SK-N-MC (cell line): ENCODE results near the gene USP33.
"Not testable (repeated sequence)": the region's sequence is repeated elsewhere in the genome, so short reads cannot be mapped to it uniquely, and the experiment has no call there.

Experiments
- DNase-seq: peaks from one replicate; pipeline ENCODE4 v3.0.0-alpha.2; 2011; ENCODE audit warnings: low read depth, low spot score
- H3K27ac ChIP-seq: fragments of 200-600 bp; sonication (generic); 2 replicates; pipeline ENCODE4 v1.5.1; 2016; ENCODE audit warnings: mixed run types
- H3K36me3 ChIP-seq: fragments of 200-600 bp; sonication (generic); 2 replicates; pipeline ENCODE4 v1.6.1; 2017; ENCODE audit warnings: antibody characterized with exemption, low read length, mixed read lengths; ENCODE audit not compliant: insufficient read depth
- H3K4me3 ChIP-seq: fragments of 200-600 bp; sonication (generic); 2 replicates; pipeline ENCODE4 v1.5.1; 2016
- H3K9ac ChIP-seq: fragments of 200-600 bp; sonication (generic); 2 replicates; pipeline ENCODE4 v1.8.0; 2017; ENCODE audit warnings: mixed run types, mixed read lengths; ENCODE audit not compliant: insufficient read length
- H3K9me3 ChIP-seq: fragments of 200-600 bp; sonication (generic); 2 replicates; pipeline ENCODE4 v1.6.1; 2017; ENCODE audit warnings: low read depth, mild to moderate bottlenecking, antibody characterized with exemption, low read length, moderate library complexity, mixed read lengths
- EZH2 ChIP-seq: fragments of 200-600 bp; sonication (generic); IDR thresholded peaks from one replicate; pipeline ENCODE4 v1.6.1; 2017; ENCODE audit warnings: antibody characterized with exemption
- FOXP2 ChIP-seq: optimal IDR thresholded peaks from 2 replicates; pipeline ENCODE3; 2011; ENCODE audit warnings: mild to moderate bottlenecking, moderate library complexity; ENCODE audit not compliant: insufficient read depth; ENCODE audit errors: extremely low read length, control extremely low read depth
- POLR2AphosphoS5 ChIP-seq: IDR thresholded peaks from 2 replicates; pipeline ENCODE4 v1.6.1; 2012; ENCODE audit warnings: mild to moderate bottlenecking, low read depth, low read length, borderline replicate concordance

USP33 gene

DNA sequence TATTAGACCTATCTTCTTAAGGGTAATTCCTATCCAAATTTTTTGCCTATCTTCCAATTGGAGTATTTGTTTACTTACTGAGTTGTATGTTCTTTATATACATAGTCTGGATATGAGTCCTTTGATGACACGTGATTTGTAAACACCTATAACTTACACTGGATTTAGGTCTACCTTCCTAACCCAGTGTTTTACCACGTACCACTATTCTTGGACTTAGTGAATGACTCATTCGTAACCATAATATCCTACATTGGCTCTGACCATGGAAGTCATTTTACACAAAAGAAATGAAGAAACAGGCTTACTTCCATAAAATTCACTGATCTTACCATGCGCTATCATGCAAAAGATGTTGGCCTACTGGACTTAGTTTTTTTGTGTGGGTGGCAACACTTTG, 53.3 kb downstream of the USP33 start:
- DNase-seq = no peak
- Histone ChIP-seq H3K4me3 (no peak overlapping the region), H3K9ac (no peak overlapping the region), H3K36me3 (peaks cover 32% of the 10 kb centered on the region), H3K27ac (no peak overlapping the region), H3K9me3 (no peaks in the 10 kb centered on the region)
- TF ChIP-seq POLR2AphosphoS5 (no peak), FOXP2 (no peak), EZH2 (no peak)

DNA sequence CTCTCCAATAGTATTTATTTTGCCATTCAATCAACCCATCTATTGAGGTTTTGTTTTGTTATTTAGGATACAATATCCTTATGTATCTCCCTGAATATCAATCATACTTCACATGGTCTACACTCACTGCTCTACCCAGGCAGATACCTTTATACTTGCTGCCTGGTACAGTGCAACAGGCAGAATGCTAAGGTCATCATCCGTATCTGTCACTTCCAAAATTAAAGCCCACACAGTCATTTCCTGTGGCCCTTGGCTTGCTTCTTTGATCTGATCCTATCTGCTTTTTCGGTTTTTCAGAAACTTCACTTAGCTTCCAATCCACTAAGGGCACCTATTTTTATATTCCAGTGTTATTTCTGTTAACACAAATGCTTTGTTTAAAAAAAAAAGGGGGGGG, 54.9 kb downstream of the USP33 start:
- H3K36me3 ChIP-seq = peaks cover 18% of the 10 kb centered on the region
- 0 out of 2 replicates have a peak overlapping the region, but pooled peaks have one; percentile 3 for H3K27ac ChIP-seq
- no peak for DNase-seq
- no peak overlapping the region for H3K4me3 ChIP-seq
- TF ChIP-seq EZH2 (no peak), POLR2AphosphoS5 (no peak), FOXP2 (no peak)
- H3K9ac ChIP-seq = no peak overlapping the region
- H3K9me3 ChIP-seq = no peaks in the 10 kb centered on the region

DNA sequence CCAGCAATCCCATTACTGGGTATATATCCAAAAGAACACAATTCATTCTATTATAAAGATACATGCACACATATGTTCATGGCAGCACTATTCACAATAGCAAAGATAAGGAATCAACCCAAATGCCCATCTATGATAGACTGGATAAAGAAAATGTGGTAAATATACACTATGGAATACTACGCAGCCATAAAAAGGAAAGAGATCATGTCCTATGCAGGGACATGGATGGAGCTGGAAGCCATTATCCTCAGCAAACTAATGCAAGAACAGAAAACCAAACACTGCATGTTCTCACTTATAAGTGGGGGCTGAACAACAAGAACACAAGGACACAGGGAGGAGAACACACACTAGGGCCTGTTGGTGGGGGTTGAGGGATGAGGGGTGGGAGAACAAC, 60.0 kb downstream of the USP33 start:
- DNase-seq, H3K9me3 ChIP-seq, H3K9ac ChIP-seq, H3K27ac ChIP-seq, H3K36me3 ChIP-seq, H3K4me3 ChIP-seq: not testable (repeated sequence)

DNA sequence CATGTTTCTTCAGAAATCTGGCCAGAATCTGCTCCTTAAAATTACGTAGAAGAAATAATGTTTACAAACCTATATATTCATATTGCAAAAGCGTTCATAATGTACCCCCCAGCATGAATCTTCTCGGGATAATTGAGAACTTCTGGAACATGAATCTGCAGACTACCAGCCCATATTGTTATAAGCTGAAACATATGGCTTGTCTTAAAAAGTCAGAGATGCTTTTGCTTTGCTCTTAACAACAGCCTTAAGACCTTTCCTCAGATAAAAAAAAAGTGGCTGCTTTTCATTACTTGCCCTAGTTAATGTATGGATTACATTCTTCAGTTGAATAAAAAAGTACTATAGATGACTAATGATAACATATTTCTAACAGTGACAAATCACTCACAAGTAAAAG, 62.2 kb downstream of the USP33 start:
- Histone ChIP-seq H3K4me3 (peak overlapping the region; percentile 51; the same call in 1 of the 2 replicates), H3K27ac (peak overlapping the region; percentile 90), H3K9ac (peak overlapping the region; percentile 29), H3K36me3 (peaks cover 9% of the 10 kb centered on the region), H3K9me3 (no peaks in the 10 kb centered on the region)
- peak; percentile 67 for DNase-seq
- TF ChIP-seq EZH2 = no peak
- peak; percentile 15; the same call in 1 of the 2 replicates for TF ChIP-seq POLR2AphosphoS5

DNA sequence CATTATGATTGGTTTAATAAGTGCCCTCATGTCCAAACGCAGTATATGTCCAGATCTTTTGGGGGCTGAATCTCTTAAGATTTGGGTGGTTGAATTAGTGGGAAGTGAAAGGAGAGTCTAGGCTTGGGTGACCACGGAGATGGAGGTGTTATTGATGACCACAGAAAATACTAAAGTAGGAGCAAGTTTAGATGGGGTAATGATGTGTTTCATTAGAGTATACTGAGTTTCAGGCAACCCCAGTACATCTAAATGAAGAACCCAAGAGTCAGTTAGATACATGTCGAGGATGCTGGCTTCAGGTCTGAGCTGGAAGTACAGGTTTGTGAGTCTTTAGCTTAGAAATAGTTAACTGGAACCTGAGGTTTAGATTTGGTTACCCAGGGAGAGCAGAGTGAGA, 70.7 kb downstream of the USP33 start:
- Histone ChIP-seq H3K9ac (no peak overlapping the region), H3K9me3 (no peaks in the 10 kb centered on the region)
- TF ChIP-seq FOXP2 (no peak), POLR2AphosphoS5 (no peak), EZH2 (no peak)

DNA sequence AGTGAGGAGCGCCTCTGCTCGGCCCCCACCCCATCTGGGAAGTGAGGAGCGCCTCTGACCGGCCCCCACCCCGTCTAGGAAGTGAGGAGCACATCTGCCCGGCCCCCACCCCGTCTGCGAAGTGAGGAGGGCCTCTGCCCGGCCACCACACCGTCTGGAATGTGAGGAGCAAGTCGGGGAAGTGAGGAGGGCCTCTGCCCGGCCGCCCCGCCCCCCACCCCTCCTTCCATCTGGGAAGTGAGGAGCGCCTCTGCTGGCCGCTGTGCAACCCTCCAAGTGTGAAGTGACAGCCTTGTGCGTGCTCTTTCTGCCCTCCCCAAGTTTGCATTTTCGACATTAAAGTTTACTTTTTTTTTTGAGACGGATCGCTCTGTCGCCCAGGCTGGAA, 72.1 kb downstream of the USP33 start:
- H3K9ac ChIP-seq = no peak overlapping the region
- no peak overlapping the region for H3K27ac ChIP-seq
- no peak for DNase-seq
- TF ChIP-seq FOXP2 (no peak), EZH2 (no peak), POLR2AphosphoS5 (no peak)
- H3K4me3 ChIP-seq = no peak overlapping the region
- no peaks in the 10 kb centered on the region for H3K36me3 ChIP-seq
- H3K9me3 ChIP-seq = no peaks in the 10 kb centered on the region

More for the DNA sequence above, 70.7 kb downstream of the USP33 start:
- peaks cover under 1% of the 10 kb centered on the region; the same call in 1 of the 2 replicates for H3K36me3 ChIP-seq
- H3K27ac ChIP-seq = no peak overlapping the region
- no peak overlapping the region for H3K4me3 ChIP-seq
- DNase-seq = no peak

DNA sequence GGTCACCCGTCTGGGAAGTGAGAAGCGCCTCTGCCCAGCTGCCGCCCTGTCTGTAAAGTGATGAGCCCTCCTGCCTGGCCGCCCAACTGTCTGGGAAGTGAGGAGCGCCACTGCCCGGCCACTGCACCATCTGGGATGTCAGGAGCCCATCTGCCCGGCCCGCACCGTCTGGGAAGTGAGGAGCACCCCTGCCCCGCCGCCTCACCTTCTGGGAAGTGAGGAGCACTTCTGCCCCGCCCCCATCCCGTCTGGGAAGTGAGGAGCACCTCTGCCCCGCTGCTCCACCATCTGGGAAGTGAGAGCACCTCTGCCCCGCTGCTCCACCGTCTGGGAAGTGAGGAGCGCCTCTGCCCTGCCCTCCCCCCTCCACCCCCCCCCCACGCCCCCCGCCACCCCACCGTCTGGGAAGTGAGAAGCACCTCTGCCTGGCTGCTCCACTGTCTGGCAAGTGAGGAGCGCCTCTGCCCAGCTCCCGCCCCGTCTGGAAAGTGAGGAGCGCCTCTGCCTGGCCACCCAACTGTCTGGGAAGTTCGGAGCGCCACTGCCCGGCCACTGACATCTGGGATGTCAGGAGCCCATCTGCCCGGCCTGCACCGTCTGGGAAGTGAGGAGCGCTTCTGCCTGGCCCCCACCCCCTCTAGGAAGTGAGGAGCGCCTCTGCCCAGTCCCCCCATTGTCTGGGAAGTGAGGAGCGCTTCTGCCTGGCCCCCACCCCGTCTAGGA, 72.7 kb downstream of the USP33 start:
- no peaks in the 10 kb centered on the region for H3K36me3 ChIP-seq
- TF ChIP-seq EZH2 (no peak), FOXP2 (no peak), POLR2AphosphoS5 (no peak)
- H3K9me3 ChIP-seq = no peaks in the 10 kb centered on the region
- no peak overlapping the region for H3K9ac ChIP-seq
- no peak overlapping the region for H3K27ac ChIP-seq
- no peak overlapping the region for H3K4me3 ChIP-seq
- DNase-seq = no peak

DNA sequence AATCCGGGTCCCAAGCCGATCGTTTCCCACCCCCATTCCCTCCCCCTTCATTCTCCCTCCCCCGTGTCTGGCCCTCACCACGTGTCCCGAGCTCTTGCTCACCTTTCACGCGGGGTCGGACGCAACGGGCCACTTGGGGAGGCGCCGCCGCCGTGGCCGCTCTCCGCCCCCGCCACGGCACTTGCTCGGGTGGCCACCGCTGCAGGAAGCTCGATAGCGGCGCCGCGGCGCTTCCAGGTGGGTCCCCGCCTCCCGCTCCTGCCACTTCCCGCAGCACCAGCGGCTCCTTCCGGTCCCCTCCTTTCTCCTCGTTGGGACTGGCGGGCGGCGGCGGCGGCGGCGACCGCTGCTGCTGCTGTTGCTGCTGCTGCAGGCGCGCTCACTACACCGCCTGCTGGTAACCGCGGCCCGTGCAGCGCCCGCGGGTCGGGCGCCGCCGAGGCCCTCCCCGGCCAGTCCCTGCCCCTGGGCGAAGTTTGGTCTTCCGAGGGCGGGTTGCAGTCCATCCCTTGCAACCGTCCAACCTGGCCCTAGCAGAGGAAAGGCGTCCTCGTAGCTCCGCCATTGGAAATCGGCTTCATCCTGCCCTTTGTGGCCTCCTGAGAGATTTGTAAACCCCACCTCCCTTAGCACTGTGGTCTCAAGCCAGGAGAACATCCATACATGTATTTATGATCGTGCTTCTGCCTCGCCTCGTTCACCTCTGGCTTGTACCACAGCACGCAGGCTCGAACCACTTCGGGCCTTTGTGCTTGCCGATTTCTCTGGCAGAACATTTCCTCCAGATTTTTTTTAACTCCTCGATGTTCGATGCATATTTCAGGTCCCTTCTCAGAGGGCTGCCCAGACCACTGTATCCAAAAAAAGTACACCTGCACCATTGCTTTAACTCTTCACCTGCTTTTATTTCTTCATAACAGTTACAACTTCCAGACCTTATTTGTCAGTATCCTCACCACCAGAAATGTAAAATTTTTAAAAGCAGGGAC, 76.2 kb downstream of the USP33 start:
- Histone ChIP-seq H3K36me3 (no peaks in the 10 kb centered on the region), H3K9ac (peak overlapping the region; percentile 99), H3K27ac (peak overlapping the region; percentile 99), H3K4me3 (peak overlapping the region; percentile 90), H3K9me3 (no peaks in the 10 kb centered on the region)
- no peak for DNase-seq
- peak; percentile 56; the same call in 1 of the 2 replicates for TF ChIP-seq POLR2AphosphoS5
- no peak for TF ChIP-seq FOXP2
